ENCODE measurements around the gene SFI1. TPM values are rescaled to one million over a fixed set of nuclear protein-coding genes. Genes with fewer than 3 reads are reported as not detected.

Gene SFI1
- total and polyA plus RNA-seq, 2 of the 8 experiments (the other 6 are each of a cell fraction or from before 2014, with no cell fraction given), result 10.4 to 30.1 TPM

- Histone ChIP-seq H3K4me1 (replicated peaks in 1 of 4; ENCODE audit: control insufficient read depth in 3 of 4, insufficient read depth in 4 of 4, low read length in 3 of 4) (no peaks in the 10 kb centered on the region), H3K23ac (ENCODE audit: insufficient read length) (no peak overlapping the region), H2BK15ac (ENCODE audit: low read length) (no peak overlapping the region), H4K8ac (ENCODE audit: extremely low read depth, insufficient read depth, low read length) (no peak overlapping the region), H2BK5ac (ENCODE audit: low read depth, low read length) (no peak overlapping the region), H2BK120ac (replicated peaks; ENCODE audit: low read depth, low read length) (no peak overlapping the region), H3K4me3 (ENCODE audit: extremely low read depth in 1 of 4, insufficient read depth in 2 of 4, low read depth in 3 of 4, low read length in 4 of 4) (no peak overlapping the region), H3K14ac (ENCODE audit: insufficient read length) (no peak overlapping the region), H4K20me1 (replicated peaks in 1 of 2; ENCODE audit: control insufficient read depth in 1 of 2, insufficient read depth in 2 of 2, low read length in 2 of 2) (peaks cover 0 to 1% of the 10 kb centered on the region in 2 experiments), H3K9me3 (ENCODE audit: insufficient read depth in 2 of 2, low read depth in 1 of 2, low read length in 1 of 2) (no peaks in the 10 kb centered on the region), H3K56ac (replicated peaks; ENCODE audit: insufficient read length, low read depth, low read length) (no peak overlapping the region), H2BK12ac (ENCODE audit: low read depth, low read length) (no peak overlapping the region), H3K9ac (replicated peaks in 1 of 4; ENCODE audit: extremely low read depth in 1 of 4, low read depth in 3 of 4, low read length in 3 of 4) (no peak overlapping the region), H4K91ac (replicated peaks; ENCODE audit: insufficient read length, low read length) (no peak overlapping the region), H2AFZ (ENCODE audit: low read length) (no peak overlapping the region), H3K27ac (ENCODE audit: low read depth, low read length) (no peak overlapping the region), H3K4ac (replicated peaks; ENCODE audit: insufficient read length, low read depth, low read length) (no peak overlapping the region), H3K23me2 (ENCODE audit: low read depth, low read length) (no peaks in the 10 kb centered on the region), H3K27me3 (replicated peaks in 1 of 4; ENCODE audit: control insufficient read depth in 3 of 4, extremely low read depth in 1 of 4, insufficient read depth in 3 of 4, low read length in 3 of 4) (no peaks in the 10 kb centered on the region), H3K79me2 (ENCODE audit: control insufficient read depth in 1 of 2, insufficient read depth in 2 of 2, low read length in 2 of 2) (no peaks in the 10 kb centered on the region), H2BK20ac (ENCODE audit: low read length) (no peak overlapping the region), H3K18ac (ENCODE audit: extremely low read depth, low read length) (no peak overlapping the region), H3K79me1 (ENCODE audit: low read depth, low read length) (no peaks in the 10 kb centered on the region), H3K4me2 (ENCODE audit: insufficient read depth in 1 of 2, low read depth in 2 of 2, low read length in 2 of 2) (no peak overlapping the region), H2AK5ac (ENCODE audit: low read depth, low read length) (no peak overlapping the region), H3K36me3 (ENCODE audit: control insufficient read depth in 2 of 4, insufficient read depth in 4 of 4, low read length in 3 of 4) (peaks cover 0 to 2% (median 0%) of the 10 kb centered on the region in 4 experiments; a peak in 1 of 8 replicates), H4K5ac (ENCODE audit: insufficient read length, low read depth, low read length) (no peak overlapping the region)
- DNase-seq (ENCODE audit: low read depth in 1 of 2, low spot score in 2 of 2) (no peak), FAIRE-seq (no peak)
- WGBS, 2 experiments (ENCODE audit: extremely low coverage in 1 of 2, insufficient coverage in 1 of 2, insufficient read length in 1 of 2, insufficient replicate concordance in 2 of 2, low coverage in 1 of 2, low lambda C conversion rate in 2 of 2, missing lambda C conversion rate in 1 of 2), result 93% methylated on average over 8 of the region's 8 CpGs; no CpG with 5 or more reads in 1 of the 2 experiments
- ChIA-PET POLR2A (ENCODE audit: partially characterized antibody) (no interaction called here), CTCF (ENCODE audit: partially characterized antibody) (interaction anchor here (0.7 to 1.3 kb wide), 3 partner anchors 41 to 56 kb away, joined by 3 to 5 read pairs (median 4); no protein-coding TSS in a partner anchor)
- no peak for TF ChIP-seq SIN3A (conservative IDR thresholded peaks at IDR 0.05 in 1 of 2, IDR thresholded peaks at IDR 0.05 in 1 of 2; ENCODE audit: low read depth in 1 of 2, low read length in 2 of 2)
- no peak for TF ChIP-seq TCF12 (IDR thresholded peaks at IDR 0.05; ENCODE audit: low read depth, low read length)
- no peak for TF ChIP-seq RXRA (IDR thresholded peaks at IDR 0.05; ENCODE audit: insufficient read depth, low read depth, low read length)
- no peak for TF ChIP-seq YY1 (IDR thresholded peaks at IDR 0.05; ENCODE audit: low read depth, low read length)
- no peak for TF ChIP-seq CBX5 (IDR thresholded peaks at IDR 0.05; ENCODE audit: low read depth, low read length)
- TF ChIP-seq E2F6 (IDR thresholded peaks at IDR 0.05), result no peak
- no peak for TF ChIP-seq CTBP2 (IDR thresholded peaks at IDR 0.05; ENCODE audit: borderline replicate concordance, insufficient read depth, insufficient read length, low read length)
- TF ChIP-seq, protein P1, sequence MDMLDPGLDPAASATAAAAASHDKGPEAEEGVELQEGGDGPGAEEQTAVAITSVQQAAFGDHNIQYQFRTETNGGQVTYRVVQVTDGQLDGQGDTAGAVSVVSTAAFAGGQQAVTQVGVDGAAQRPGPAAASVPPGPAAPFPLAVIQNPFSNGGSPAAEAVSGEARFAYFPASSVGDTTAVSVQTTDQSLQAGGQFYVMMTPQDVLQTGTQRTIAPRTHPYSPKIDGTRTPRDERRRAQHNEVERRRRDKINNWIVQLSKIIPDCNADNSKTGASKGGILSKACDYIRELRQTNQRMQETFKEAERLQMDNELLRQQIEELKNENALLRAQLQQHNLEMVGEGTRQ (IDR thresholded peaks at IDR 0.05; ENCODE audit: low read length), result no peak
- TF ChIP-seq GTF2F1 (IDR thresholded peaks at IDR 0.05; ENCODE audit: borderline replicate concordance, low read depth, low read length), result no peak
- no peak for TF ChIP-seq CHD1 (IDR thresholded peaks at IDR 0.05; ENCODE audit: low read depth, low read length)
- TF ChIP-seq SIX5 (IDR thresholded peaks at IDR 0.05; ENCODE audit: low read depth, low read length), result no peak
- no peak for TF ChIP-seq TBP (IDR thresholded peaks at IDR 0.05; ENCODE audit: low read depth, low read length)
- TF ChIP-seq PHF8 (conservative IDR thresholded peaks at IDR 0.05; ENCODE audit: low read depth, low read length), result no peak
These were observed 78.9 kb downstream of the SFI1 start for GRCh38 chr22:31575190-31575589.
